HG02763 (cell line): ENCODE measurements around the gene ZNF181.
A peak's percentile ranks its signal among the peaks of the same experiment; 100 is the strongest.

Experiments
- ATAC-seq: cut with Tn5 transposase; IDR thresholded peaks from one replicate; pipeline ENCODE4 v1.9.1; 2021; ENCODE audit warnings: mild to moderate bottlenecking, moderate library complexity; ENCODE audit not compliant: unreplicated experiment

The ZNF181 gene

DNA sequence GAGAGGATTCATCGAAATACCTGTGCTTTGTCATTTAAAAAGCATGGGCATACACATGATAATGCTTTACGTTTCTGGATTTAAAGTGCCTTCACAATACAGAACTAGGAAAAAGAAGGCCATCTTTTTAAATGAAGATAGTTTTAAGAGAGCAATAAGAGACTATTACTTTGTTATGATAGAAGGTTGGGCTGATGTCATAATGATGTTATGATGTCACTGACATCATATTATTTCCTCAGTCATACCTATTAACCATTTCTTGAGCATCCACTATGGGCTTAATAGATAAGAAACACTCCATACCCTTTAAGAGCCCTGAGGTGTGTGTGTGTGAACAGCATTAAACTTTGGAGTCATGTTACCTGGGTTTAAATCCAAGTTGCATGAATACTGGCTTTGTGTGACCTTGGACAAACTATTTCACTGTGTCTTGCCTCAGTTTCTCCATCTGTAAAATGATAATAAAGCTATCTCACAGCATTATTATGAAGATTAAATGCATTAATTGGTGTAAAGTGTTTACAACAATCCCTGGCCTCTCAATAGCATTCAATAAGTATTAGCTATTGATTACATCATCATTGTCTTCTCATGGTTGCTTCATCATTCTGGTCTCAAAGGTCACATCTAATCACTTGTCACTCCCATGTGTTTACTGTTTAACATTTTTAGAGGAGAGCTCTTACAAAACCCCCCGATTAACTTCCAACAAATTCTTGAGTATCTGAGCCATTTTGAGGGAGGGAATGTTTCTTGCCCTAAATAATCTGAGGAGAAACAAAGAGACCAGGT lies 11.1 kb downstream of the ZNF181 start:
- ATAC-seq: no peak

DNA sequence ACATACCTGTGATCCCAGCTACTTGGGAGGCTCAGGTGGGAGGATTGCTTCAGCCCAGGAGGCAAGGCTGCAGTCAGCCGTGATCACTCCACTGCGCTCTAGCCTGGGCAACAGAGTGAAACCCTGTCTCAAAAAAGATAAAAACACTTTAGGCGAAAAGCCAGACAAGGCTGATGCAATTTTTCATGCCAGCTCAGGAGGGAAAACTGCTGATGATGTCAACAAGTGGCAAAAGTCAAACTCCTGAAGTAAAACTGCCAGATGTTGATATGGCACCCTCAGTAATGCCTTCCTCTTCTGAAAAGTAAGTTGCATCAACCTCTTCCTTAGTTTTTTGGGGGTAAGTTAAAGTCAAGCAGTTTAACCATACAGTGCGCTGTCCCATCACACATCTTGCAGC lies 23.4 kb downstream of the ZNF181 start:
- ATAC-seq: no peak

DNA sequence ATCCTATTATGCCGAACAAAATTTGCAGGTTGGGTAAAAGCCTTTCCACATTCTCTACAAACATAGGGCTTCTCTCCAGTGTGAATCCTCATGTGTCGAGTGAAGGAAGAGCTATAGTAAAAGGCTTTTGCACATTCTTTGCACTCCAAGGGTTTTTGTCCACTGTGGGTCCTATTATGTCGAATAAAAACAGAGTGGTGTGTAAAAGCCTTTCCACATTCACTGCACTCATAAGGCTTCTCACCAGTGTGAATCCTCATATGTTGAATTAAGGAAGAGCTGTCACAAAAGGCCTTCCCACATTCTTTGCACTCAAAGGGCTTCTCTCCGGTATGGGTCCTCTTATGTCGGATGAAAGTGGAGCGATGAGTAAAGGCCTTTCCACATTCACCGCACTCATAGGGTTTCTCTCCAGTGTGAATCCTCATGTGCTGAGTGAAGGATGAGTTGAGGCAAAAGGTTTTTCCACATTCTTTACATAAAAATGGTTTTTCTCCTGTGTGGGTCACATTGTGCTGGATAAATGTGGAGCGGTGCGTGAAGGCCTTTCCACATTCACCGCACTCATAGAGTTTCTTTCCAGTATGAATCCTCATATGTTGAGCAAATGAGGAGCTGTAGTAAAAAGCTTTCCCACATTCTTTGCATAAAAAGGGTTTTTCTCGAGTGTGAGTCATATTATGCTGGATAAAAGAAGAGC lies 25.3 kb downstream of the ZNF181 start:
- ATAC-seq: no peak

DNA sequence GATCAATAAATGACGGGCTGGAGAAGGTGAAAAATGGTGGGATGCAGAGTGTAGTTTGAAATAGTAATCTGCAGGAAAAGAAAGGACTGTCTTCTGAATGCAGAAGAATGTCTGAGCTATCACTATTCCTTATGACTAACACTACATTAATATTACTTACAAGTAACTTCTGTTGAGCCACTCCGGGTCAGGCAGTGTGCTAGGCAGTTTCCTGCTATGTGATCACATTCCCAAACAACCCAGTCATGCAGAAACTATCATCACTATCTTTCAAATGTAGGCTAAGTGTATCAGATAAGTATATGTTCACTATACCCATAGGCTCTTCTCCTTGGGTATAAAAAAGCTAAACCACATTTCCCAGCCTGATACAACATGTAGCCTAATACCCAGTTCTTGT lies 32.3 kb downstream of the ZNF181 start:
- ATAC-seq: no peak

DNA sequence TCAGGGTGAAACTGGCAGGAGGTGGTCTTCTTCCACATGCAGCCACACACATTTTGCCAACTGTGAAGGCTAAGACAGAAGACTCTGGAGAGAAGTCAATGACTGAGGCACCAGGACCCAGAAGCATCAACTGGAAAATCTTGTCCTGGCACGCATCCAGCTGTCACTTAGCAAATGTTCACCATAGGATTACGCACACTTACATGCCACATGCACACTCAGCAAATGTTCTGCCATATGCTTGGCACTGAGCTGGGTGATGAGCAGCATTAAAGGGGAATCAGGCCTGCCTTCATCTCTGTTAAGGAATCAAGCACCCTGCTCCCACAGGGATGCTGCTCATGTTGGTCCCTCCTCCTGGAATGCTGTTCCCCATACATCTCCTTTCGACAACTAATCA lies 33.9 kb downstream of the ZNF181 start:
- ATAC-seq: no peak

DNA sequence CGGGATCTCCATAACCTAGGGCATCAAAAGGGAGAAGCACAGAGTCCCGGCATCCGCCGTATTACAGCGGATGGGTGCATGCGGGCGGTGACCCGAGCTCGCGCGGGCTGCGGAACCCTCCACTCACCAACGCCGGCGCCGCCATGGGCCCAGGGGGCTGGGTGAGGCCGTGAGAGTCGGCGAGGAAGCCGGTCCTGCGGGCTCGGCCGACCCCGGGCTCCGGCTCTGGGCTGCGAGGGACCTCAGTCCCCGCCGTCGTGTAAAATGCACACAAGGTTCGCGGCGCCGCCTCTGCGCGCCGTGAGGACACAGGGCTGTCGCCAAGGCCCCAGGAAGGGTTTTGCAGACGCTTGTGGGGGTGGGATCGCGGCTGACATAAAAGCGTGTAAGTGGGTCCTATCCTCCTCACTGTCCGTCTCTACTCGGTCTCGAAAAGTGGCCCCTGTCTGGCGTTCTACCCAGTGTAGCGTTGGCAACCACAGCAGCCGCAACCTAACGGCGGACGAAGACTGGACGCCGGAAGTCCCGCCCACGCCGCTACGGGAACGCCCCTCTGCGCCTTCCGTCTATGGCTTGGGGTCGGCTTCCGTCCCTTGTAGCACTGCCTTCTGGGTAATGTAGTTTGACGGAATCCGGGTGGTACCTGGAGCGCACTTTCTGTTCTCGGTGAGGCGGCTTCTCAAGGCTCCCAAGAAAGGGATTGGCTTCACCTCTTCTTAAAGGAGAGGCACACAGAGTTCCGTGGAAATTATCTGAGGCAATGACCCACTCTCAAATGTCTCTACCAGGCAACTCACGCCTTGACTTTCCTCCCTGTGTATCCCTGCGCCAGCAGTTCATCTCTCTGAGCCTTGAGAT lies 38.9 kb downstream of the ZNF181 start, which contains the start of gene ZNF599:
Gene ZNF599 (minus strand): TSS at position 519 of the 858 bp plus-strand sequence. CDS start 374 bp downstream, at position 145.
- peak; percentile 92 for ATAC-seq

DNA sequence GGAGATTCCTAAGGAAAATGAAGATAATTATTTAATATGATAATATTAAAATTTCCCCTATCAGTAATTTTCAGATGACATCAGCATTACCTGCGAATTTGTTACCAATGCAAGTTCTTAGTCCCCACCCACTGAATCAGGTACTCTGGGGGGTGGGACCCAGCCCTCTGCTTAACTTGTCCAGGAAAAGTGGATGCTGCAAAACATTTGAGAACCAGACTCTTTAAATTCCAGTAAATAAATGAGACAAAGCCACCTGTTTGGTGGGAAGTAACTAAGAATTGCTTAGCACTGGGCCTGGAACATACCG lies 39.5 kb downstream of the ZNF181 start:
- no peak for ATAC-seq

DNA sequence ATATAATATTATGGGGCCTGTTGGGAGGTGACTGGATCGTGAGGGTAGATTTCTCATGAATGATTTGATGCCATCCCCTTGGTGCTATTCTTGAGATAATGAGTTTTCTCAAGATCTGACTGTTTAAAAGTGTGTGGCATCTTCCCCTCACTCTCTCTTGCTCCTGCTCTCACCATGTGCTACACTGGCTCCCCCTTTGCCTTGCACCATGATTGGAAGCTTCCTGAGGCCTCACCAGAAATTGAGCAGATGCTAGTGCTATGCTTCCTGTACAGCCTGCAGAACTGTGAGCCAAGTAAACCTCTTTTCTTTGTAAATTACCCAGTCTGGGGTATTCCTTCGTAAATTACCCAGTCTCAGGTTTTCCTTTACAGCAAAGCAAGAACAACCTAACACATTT lies 40.8 kb downstream of the ZNF181 start:
- no peak for ATAC-seq

DNA sequence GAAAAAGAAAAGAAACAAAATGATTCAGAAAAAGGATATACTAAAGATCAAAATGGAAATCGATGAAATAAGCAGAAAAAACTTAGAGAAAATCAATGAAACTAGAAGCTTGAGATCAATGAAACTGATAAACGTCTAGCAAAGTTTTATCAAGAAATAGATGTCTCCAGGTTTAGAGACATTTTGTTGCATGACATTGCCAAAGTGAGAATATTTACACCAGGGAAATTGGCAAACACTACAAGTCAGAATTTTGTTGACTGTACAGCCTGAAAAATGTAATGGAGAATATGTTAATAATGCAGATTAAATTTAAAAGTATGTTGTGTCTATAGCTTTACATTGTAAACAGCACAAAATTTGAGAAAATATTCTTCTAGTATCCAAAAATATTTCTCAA lies 44.3 kb downstream of the ZNF181 start:
- ATAC-seq: no peak

DNA sequence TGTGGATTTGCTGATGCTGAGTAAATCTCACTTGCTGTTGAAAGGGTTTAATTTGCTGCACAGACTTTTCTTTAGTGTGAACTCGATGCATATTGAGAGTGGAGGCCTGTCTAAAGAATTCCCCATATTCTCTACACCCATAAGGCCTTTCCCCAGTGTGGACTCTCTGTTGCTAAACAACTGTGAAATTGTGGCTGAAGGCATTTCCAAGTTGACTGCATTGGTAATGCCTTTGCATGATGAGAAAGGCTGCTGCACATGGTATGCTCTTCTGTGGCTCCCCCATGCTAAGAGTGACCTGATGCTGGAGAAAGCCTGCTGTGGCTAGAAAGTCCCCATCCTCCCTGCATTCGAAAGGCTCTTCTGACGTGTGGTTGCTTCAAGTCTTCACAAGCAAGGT lies 45.6 kb downstream of the ZNF181 start:
- ATAC-seq: no peak

DNA sequence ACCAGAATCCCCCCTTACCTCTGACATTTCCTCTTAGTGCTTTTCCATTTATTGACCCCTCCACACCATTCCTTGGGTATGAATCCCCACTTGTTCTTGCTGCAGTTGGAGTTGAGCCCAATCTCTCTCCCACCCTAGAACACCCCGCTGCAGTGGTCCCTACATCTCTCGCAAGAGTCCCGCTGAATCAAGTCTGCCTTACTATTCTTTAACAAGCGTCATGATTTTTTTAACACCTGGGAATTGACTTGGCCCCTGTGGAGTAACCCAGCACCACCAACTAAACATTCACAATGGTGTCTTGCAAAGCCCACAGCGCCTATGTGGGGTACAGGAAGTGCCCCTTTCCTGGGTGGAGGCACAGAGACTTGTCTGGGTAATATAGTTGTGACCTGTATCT lies 52.2 kb downstream of the ZNF181 start:
- no peak for ATAC-seq

DNA sequence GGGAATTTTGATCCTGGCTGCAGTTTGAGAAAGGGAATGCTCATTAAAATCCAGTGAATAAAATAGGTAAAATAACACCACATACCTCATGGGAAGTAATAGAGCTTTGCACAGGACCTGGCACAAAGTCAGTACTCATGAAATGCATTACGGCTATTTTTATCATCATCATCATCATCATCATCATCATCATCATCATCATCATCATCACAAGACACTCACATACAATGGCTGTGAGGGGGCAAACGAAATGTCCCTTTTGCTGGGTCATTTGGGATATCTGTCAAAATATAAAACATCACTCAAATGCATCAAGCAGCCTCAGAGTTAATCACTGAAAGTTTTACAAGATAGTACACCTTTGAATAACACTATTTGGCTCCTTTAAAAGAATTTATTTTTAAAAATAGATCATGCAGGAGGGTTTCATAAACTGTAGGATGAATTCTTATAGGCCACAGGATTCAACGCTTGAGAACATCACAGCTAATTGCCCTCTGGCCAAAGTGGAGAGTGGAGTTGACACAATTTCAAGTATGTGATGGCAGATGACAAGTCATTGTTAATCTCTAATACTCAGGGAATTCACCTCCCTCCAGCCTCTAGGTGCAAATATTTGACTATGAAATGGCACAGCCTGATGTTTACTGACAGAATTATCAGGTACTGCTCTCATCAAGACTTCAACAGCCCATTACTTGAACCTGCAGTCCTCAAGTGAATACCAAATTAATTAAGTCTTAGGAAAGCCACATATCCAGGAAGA lies 53.2 kb downstream of the ZNF181 start:
- no peak for ATAC-seq

DNA sequence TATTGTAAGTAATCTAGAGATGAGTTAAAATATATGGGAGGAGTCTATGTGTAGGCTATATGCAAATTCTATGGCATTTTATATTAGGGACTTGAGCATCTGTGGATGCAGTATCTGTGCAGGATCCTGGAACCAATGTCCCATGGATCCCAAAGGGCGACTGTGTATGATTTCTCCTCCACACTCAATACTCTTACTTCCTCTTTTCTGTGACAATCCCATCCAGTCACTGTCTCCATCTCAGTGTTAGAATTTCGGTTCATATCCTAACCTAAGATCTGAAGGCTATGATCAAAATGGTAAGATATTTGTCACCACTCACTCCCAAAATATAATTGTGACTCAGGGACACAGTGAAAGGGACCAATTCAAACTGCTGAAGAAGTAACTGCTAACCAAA lies 54.0 kb downstream of the ZNF181 start:
- ATAC-seq: no peak

DNA sequence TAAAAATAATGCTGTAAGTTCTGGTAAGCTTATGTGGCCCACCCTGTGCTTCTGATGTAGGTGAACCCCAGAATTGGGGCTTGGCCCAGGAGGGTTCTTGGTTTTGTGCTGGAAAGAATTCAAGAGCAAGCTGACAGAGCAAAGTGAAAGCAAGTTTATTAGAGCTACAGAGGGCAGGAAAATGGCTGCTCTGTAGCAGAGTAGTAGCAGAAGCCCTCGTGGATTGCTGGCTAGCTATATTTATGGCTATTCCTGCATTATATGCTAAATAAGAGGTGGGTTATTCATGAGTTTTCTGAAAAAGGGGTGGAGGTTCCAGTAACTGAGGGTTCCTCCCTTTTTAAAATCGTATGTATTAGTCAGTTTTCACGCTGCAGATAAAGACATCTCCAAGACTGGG lies 59.5 kb downstream of the ZNF181 start:
- ATAC-seq: no peak

DNA sequence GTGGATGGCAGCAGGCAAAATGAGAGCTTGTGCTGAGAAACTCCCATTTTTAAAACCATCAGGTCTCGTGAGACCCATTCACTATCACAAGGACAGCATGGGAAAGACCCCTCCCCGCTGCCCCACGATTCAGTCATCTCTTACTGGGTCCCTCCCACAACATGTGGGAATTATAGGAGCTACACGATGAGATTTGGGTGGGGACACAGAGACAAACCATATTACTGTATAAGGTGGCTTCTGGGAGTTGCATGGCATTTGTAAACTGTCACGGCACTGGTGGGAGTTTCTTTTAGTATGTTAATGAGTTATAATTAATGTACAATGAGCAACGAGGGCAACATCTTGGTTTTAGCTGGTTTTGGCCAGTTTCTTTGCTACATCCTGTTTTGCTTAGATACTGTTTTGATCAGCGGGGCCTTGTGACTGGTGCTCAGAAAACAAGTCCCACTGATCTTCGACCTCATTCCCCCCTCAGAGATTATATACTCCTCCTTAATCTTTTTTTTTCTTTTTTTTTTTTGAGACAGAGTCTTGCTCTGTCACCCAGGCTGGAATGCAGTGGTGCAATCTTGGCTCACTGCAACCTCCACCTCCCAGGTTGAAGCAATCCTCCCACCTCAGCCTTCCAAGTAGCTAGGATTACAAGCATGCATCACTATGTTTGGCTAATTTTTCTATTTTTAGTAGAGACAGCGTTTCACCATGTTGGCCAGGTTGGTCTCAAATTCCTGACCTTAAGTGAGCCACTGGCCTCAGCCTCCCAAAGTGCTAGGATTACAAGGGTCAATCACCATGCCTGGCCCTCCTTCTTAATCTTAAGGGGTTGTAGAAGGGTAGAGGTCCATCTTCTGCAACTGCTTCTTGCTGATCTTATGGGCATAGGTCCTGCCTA lies 60.3 kb downstream of the ZNF181 start:
- no peak for ATAC-seq
